HG02885 (cell line): ENCODE data around the gene RNF224.

ENCODE experiments used
- ATAC-seq: cut with Tn5 transposase; IDR thresholded peaks from one replicate; pipeline ENCODE4 v1.9.1; 2021; ENCODE audit warnings: mild to moderate bottlenecking; ENCODE audit not compliant: unreplicated experiment, poor library complexity

The RNF224 gene

DNA sequence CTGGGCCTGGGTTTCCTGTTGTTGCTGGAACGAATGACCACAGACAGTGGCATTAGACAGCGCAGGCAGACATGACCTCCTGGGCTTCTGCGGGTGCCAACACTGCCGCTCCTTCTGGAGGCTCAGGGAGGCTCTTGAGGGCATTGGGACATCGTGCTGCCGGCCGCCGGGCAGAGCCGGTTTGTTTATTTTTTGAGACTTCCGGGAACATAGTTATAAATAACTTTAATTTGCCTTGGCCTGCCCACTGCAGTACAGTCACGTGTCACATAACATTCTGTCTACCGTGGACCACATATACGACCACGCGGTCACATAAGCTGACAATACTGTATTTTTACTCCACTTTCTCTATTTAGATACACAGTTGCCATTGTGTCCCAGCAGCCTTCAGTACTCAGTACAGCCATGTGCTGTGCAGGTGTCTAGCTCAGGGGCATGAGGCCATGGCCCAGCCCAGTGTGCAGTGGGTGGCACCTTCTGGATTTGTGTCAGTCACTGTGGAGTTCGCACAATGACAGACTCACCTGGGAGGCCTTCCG, 42.0 kb downstream of the RNF224 start:
- no peak for ATAC-seq

GRCh38 chr9:137270929-137271695, 43.8 kb downstream of the RNF224 start:
- no peak for ATAC-seq

- no peak for ATAC-seq
Observed at GRCh38 chr9:137271696-137272076, 44.4 kb downstream of the RNF224 start.

DNA sequence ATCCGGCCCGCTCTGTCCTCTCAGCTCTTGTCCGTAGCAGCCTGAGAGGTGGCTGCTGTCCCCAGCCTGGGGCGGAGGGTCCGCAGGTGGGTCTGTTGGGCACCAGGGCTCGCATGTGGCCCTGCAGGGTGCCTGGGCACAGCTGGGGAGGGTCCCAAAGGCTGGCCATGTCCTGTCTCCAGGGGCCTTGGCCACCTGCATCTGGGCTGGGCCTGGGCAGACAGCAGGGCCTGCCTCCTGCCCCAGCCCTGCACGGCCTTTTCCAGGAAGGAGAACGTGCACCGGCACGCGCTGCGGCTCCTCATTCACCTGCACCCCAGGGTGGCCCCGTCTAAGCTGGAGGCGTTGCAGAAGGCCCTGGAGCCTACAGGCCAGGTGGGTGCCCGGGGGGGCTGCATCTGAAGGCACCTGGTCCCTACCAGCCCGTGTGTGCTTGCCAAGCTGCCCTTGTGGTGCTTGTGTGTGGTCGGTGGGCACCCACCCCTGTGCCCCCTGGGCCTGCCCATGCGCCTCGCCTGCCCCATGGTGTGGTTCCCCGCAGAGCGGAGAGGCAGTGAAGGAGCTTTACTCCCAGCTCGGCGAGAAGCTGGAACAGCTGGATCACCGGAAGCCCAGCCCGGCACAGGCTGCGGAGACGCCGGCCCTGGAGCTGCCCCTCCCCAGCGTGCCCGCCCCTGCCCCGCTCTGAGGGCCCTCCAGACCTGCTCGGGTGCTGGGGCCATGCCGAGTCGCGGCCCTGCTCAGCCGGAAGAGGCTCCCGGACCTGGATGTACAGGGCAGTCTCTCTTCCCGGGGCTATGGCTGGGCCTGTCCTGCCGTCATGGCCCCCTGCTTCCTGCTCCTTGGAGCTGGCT, 45.2 kb downstream of the RNF224 start:
- no peak for ATAC-seq

- ATAC-seq, result no peak
Observed at GRCh38 chr9:137273095-137273490, 45.8 kb downstream of the RNF224 start.

DNA sequence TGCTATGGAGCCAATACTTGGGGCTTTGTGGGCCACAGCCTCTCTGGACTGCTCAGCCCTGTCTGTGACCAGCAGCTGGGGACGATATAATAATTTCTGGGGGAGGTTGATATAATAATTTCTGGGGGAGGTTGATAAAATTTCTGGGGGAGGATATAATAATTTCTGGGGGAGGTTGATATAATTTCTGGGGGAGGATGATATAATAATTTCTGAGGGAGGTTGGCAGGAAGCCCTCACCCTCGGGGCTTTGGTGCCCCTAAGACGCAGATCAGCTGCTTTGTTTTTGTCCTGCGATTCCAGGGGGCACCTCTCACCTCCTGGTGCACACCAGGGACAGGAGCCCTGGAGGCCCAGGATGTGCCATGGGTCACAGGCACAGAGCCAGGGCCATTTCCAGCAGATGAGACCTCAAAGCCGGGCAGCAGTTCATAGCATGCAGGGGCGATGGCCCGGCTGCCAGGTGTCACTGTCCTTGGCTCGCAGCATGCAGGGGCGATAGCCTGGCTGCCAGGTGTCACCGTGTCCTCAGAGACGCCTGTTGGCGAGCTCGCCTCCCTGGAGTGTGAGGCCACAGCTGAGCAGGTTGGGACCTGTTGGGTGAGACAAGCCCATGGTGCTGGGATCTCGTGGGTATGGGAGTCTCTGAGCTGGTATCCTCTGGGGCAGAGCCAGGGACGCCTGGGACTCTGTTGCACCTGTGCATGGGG, 46.5 kb downstream of the RNF224 start:
- ATAC-seq, result no peak

GRCh38 chr9:137275203-137275587, 47.9 kb downstream of the RNF224 start:
- no peak for ATAC-seq

DNA sequence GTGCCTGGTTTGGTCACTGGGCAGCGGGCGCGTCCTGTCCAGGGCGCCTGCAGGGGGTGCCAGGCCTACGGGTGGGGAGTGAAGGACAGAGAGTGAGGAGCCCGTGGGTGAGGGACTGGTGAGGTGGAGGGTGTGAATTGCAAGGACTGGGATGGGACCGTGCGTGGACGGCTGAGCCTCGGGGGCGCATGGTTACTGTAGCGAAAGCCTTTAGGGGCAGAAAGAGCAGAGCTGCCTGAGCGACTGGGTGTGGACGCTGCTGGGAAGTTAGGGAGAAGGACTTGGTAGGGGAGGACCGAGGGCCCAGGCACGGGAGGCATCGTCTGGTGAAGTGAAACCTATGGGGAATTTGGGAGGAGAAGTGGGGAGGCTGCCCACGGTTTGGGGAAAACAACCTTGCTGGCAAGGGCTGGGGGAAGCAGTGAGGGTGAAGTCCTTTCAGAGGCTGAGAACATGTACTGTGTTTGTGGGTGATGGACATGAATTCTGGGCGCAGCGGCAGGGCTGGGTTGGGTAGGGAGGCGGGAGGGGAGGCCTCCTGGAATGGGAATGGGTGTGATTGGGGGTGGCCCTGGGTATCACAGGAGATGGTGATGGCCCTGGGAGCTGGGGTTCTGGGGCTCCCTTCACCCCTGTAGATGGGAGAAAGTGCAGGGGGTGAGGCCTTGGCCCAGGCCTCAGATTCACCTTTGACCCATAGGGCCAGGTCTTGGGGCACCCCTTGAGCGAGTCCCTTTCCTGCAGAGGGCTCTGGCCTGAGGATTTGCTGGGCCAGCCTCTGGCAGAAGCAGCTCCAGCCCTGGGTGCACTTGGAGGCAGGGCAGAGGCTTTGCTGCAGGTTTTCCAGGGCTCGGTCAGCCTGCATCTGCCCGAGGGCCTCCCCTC, 48.5 kb downstream of the RNF224 start:
- ATAC-seq, result no peak

- ATAC-seq, result no peak
Observed at GRCh38 chr9:137276473-137277328, 49.4 kb downstream of the RNF224 start.

- ATAC-seq, result peak; percentile 75
Observed at GRCh38 chr9:137277329-137278041, 50.2 kb downstream of the RNF224 start, which contains the start of gene TOR4A. TOR4A (plus strand) TSS chr9:137277726; CDS start chr9:137278690, 964 bp downstream.

GRCh38 chr9:137278061-137278701, 50.9 kb downstream of the RNF224 start:
- no peak for ATAC-seq
